ENCODE measurements around the gene LRRK1.

Gene LRRK1

GRCh38 chr15:101088271-101088670 lies 169.1 kb downstream of the LRRK1 start:
- Histone ChIP-seq H3K9me3 (no peaks in the 10 kb centered on the region), H3K36me3 (no peaks in the 10 kb centered on the region), H3K4me1 (no peaks in the 10 kb centered on the region; the same call in 1 of the 2 replicates), H3K4me3 (ENCODE audit: low read depth, low read length) (no peak overlapping the region), H3K27me3 (no peaks in the 10 kb centered on the region)
- no peak for DNase-seq
- TF ChIP-seq, protein P1, sequence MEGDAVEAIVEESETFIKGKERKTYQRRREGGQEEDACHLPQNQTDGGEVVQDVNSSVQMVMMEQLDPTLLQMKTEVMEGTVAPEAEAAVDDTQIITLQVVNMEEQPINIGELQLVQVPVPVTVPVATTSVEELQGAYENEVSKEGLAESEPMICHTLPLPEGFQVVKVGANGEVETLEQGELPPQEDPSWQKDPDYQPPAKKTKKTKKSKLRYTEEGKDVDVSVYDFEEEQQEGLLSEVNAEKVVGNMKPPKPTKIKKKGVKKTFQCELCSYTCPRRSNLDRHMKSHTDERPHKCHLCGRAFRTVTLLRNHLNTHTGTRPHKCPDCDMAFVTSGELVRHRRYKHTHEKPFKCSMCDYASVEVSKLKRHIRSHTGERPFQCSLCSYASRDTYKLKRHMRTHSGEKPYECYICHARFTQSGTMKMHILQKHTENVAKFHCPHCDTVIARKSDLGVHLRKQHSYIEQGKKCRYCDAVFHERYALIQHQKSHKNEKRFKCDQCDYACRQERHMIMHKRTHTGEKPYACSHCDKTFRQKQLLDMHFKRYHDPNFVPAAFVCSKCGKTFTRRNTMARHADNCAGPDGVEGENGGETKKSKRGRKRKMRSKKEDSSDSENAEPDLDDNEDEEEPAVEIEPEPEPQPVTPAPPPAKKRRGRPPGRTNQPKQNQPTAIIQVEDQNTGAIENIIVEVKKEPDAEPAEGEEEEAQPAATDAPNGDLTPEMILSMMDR (IDR thresholded peaks at IDR 0.05; ENCODE audit: low read depth, low read length): no peak

DNA sequence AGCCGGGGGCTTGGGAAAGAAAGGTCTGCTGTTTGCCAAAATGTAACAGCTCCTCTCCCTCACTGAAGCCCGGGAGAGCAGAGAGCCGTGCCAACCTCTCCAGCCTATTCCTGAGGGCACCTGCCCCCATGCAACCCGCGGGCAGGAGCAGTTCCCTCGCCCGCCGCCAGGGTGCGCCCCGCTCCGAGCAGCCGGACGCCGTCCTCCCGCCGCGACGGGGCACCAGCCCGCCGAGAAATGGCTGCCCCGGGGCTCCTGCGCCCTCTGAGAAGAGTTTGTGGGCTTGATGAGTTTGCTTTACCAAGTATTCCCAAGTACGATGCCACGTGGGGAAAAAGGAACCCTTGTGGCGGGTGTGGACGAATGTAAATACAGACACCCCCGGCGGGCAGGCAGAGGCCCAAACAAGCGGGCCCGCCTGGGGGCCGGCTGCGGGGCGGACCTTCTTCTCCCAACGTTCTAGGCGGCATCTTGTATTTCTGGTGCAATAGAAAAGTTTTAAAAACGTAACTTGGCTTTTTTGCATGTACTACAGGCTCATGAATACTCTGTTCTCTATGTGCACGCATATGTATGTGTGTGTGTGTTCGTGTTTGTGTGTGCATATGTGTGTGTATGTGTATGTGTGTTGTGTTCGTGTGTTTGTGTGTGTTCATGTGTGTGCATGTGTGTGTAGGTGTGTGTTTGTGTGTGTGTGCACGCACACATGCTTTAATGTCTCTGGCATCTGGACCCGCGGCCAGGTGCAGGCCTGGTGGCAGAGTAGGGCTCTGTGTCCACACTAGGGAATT lies 169.8 kb downstream of the LRRK1 start:
- Histone ChIP-seq H3K36me3 (no peaks in the 10 kb centered on the region), H3K27me3 (no peaks in the 10 kb centered on the region), H3K4me1 (no peaks in the 10 kb centered on the region; the same call in 1 of the 2 replicates), H3K9me3 (no peaks in the 10 kb centered on the region), H3K4me3 (ENCODE audit: low read depth, low read length) (no peak overlapping the region)
- peak; percentile 84 for DNase-seq
- TF ChIP-seq, protein P1 (IDR thresholded peaks at IDR 0.05; ENCODE audit: low read depth, low read length): peak; percentile 93

DNA sequence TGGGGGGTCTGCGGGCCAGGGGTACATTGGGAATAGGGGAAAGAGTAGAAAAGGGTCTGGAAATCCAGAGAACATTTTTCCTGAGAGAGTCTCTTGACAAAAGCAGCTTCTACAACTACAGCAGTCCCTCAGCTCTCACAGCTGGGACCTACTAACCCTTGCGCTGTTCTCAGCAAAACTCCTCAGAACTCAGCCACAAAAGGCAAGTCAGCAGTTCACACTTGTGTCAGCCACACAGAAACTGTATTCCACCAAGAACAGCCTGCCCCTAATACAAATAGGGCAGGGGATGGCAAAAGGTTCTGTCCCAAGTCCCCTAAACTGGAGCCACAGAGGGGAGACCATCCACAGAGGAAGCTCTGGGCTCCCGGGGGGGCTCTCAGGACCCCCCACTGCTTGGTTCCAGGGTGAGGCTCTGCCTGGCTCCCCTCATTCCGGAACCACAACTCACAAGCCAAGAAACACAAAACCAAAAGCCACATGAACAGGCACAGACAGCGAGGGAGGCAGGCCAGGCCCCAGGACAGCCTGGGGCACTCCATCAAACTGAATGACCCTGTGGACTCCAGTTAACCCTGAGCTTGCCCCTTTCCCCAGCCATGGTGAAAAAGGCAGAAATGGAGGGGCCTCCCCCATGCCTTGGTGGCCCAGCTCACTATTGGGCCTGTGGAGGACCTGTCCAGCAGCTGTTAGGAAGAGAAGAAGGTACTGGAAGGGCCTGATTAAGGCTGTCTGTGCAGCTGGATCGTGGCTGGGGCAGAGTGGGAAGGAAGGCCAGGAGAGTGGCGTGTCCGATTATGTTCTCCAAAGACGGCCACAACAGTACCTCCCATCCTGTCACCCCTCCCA lies 170.6 kb downstream of the LRRK1 start:
- Histone ChIP-seq H3K36me3 (no peaks in the 10 kb centered on the region), H3K4me3 (ENCODE audit: low read depth, low read length) (no peak overlapping the region), H3K4me1 (no peaks in the 10 kb centered on the region; the same call in 1 of the 2 replicates), H3K27me3 (no peaks in the 10 kb centered on the region), H3K9me3 (no peaks in the 10 kb centered on the region)
- TF ChIP-seq, protein P1 (IDR thresholded peaks at IDR 0.05; ENCODE audit: low read depth, low read length): no peak
- no peak for DNase-seq

DNA sequence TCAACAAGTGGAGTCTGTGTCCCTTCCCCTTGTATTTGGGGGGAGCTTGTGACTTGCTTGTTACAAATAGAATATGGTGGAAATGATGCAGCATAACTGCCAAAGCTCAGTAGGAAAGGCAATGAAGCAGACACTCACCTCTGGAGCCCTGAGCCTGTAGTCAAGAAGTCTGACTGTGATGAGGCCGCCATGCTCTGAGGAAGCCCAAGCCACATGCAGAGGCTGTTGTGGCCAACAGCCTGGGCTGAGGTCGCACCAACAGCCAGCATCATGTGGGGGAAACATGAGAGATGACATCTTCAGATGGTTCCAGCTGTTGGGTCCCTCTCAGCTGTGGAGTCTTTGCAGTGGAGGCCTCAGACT lies 171.3 kb downstream of the LRRK1 start:
- DNase-seq: no peak
- no peak overlapping the region for H3K4me3 ChIP-seq (ENCODE audit: low read depth, low read length)
- H3K36me3 ChIP-seq: no peaks in the 10 kb centered on the region
- no peaks in the 10 kb centered on the region for H3K9me3 ChIP-seq
- H3K4me1 ChIP-seq: no peaks in the 10 kb centered on the region; the same call in 1 of the 2 replicates
- no peaks in the 10 kb centered on the region for H3K27me3 ChIP-seq
- TF ChIP-seq, protein P1 (IDR thresholded peaks at IDR 0.05; ENCODE audit: low read depth, low read length): no peak

DNA sequence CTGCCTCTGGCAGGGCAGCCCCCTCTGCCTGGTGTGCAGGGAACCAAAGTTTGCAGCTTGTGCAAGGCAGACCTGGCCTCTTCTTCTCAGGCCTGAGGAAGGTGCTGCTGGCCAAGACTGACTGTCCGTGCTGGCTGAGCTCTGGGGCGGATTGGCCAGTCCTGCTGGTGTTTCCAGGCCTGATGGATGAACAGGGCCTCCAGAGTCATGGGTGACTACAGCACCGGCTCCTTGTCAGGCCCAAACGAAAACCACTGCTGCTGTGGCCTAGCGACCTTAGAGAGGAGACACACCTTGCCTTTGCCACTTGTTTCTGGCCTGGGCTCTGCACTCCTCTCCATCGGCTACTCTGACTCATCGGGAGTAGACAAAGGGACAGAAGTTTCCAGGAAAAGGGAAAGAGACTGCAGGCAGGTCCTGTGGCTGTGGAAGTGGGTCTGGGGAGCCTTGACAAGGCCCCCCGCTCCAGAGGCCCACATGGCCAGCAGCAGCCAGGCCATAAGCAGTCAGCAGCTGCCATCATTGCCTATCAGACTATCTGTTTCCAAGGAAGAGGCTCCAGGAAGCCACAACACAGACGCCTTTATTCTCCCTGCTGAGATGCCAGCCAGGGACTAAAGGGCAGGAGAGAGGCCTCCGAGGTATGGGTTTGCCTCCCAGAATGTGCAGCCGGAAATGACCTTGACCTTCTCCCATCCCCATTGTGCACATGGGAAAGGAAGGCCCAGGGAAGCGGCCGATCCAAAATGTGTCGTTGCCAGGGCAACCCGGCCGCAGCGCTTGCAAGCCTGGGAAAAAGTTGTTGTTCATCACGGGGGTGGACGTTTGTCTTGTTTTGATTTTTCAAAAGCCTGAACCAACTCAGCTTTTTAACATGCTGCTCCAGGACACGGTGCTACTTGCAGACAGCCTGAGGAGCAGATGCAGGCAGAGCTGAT lies 172.2 kb downstream of the LRRK1 start:
- Histone ChIP-seq H3K4me3 (ENCODE audit: low read depth, low read length) (no peak overlapping the region), H3K27me3 (no peaks in the 10 kb centered on the region), H3K9me3 (no peaks in the 10 kb centered on the region), H3K36me3 (no peaks in the 10 kb centered on the region), H3K4me1 (no peaks in the 10 kb centered on the region; the same call in 1 of the 2 replicates)
- no peak for DNase-seq
- TF ChIP-seq, protein P1 (IDR thresholded peaks at IDR 0.05; ENCODE audit: low read depth, low read length): no peak
